ENCODE data around the gene CALHM5. TPM values are rescaled to one million over a fixed set of nuclear protein-coding genes. Genes with fewer than 3 reads are reported as not detected.

The CALHM5 gene
- polyA plus RNA-seq, 1 donor, result 0.91 TPM

DNA sequence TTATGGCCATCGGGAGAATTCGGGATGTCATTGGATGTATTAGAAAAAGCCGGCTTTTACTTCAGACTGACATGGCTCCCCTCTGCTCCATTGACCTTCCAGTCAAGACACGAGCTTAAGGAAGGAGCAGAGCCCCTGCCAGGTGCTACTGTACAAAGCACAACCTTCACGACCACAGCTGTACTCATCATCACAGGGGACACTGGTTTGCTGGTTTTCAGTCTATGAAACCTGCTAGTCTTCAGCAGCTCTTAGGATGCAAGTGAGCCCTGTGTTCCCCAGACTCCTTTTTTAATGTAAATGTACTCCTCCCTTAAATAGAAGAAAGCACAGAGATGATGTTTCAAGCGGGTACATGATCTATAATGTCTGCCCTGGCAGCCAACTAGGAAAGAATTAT is 35.9 kb downstream of the CALHM5 start:
- H3K27me3 ChIP-seq (ENCODE audit: control insufficient read depth, insufficient read depth, low read length), result peaks cover 3% of the 10 kb centered on the region
- DNase-seq, result no peak
- no peak overlapping the region for H3K4me3 ChIP-seq (ENCODE audit: low read length)
- H3K36me3 ChIP-seq (ENCODE audit: control insufficient read depth, insufficient read depth, low read length), result no peaks in the 10 kb centered on the region
- H3K9me3 ChIP-seq (ENCODE audit: control insufficient read depth, low read depth, low read length), result no peaks in the 10 kb centered on the region
- H3K27ac ChIP-seq (ENCODE audit: low read length), result no peak overlapping the region
- WGBS (ENCODE audit: insufficient coverage, low lambda C conversion rate), result no CpG with 5 or more reads among the region's 6 CpGs
- H3K4me1 ChIP-seq (ENCODE audit: control insufficient read depth, insufficient read depth, low read length), result no peaks in the 10 kb centered on the region

DNA sequence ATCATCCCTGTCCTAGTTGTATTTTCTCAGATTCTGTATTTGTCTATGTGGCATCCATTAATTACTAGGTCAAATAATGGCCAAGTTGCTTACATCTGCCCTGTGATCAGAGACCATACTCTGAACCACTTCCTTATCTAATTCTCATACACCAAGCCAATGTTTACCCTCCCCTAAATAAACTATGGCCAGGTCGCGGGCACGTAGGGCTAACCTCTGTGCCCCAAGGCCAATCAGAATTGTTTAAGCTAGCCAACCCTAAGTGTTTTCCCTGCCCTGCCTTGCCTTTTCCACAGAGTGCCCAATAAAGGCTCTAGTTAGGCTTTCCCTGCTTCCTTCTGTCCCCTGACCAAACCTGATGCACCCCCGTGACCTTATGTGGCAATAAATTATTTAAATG is 39.4 kb downstream of the CALHM5 start:
- H3K4me3 ChIP-seq (ENCODE audit: low read length), result no peak overlapping the region
- H3K36me3 ChIP-seq (ENCODE audit: control insufficient read depth, insufficient read depth, low read length), result no peaks in the 10 kb centered on the region
- H3K9me3 ChIP-seq (ENCODE audit: control insufficient read depth, low read depth, low read length), result no peaks in the 10 kb centered on the region
- no CpG with 5 or more reads among the region's 4 CpGs for WGBS (ENCODE audit: insufficient coverage, low lambda C conversion rate)
- DNase-seq, result no peak
- H3K4me1 ChIP-seq (ENCODE audit: control insufficient read depth, insufficient read depth, low read length), result no peaks in the 10 kb centered on the region
- peaks cover 3% of the 10 kb centered on the region for H3K27me3 ChIP-seq (ENCODE audit: control insufficient read depth, insufficient read depth, low read length)
- H3K27ac ChIP-seq (ENCODE audit: low read length), result no peak overlapping the region

GRCh38 chr6:116553451-116553850 is 42.0 kb downstream of the CALHM5 start, which contains the start of gene CALHM4:
Gene CALHM4, plus strand, starts transcription at chr6:116553751. Its CDS starts 43 bp downstream, at chr6:116553794.
- Histone ChIP-seq H3K4me3 (ENCODE audit: low read length) (no peak within 1 kb of the TSS), H3K9me3 (ENCODE audit: control insufficient read depth, low read depth, low read length) (no peaks in the 10 kb centered on the region), H3K27me3 (ENCODE audit: control insufficient read depth, insufficient read depth, low read length) (peaks cover 3% of the 10 kb centered on the region), H3K36me3 (ENCODE audit: control insufficient read depth, insufficient read depth, low read length) (no peaks in the 10 kb centered on the region), H3K27ac (ENCODE audit: low read length) (no peak within 1 kb of the TSS), H3K4me1 (ENCODE audit: control insufficient read depth, insufficient read depth, low read length) (no peaks in the 10 kb centered on the region)
- DNase-seq, result no peak

DNA sequence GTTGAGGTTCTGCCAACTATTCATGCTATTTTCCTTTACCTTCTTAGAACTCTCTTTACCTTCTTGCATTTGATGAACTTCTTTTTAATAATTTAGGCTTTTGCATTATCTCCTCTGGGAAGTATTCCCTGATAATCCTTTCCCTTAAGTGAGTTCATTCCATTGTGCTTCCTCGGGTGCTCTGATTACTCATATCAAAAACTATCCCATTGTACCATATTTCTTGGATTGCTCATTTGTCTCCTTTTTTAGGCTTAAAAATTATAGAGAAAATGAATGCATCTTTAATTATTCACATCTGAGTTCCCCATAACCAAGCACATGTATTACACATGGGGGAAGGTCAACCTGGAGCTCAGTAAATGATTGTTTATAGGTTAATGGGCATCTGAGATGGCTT is 44.6 kb downstream of the CALHM5 start:
- no peaks in the 10 kb centered on the region for H3K36me3 ChIP-seq (ENCODE audit: control insufficient read depth, insufficient read depth, low read length)
- H3K9me3 ChIP-seq (ENCODE audit: control insufficient read depth, low read depth, low read length), result no peaks in the 10 kb centered on the region
- no peaks in the 10 kb centered on the region for H3K4me1 ChIP-seq (ENCODE audit: control insufficient read depth, insufficient read depth, low read length)
- DNase-seq, result no peak
- no peak overlapping the region for H3K4me3 ChIP-seq (ENCODE audit: low read length)
- H3K27ac ChIP-seq (ENCODE audit: low read length), result no peak overlapping the region
- H3K27me3 ChIP-seq (ENCODE audit: control insufficient read depth, insufficient read depth, low read length), result no peaks in the 10 kb centered on the region
- 71% methylated on average over 1 of the region's 1 CpG for WGBS (ENCODE audit: insufficient coverage, low lambda C conversion rate)

- no peaks in the 10 kb centered on the region for H3K27me3 ChIP-seq (ENCODE audit: control insufficient read depth, insufficient read depth, low read length)
- no peaks in the 10 kb centered on the region for H3K9me3 ChIP-seq (ENCODE audit: control insufficient read depth, low read depth, low read length)
- no CpG with 5 or more reads among the region's 5 CpGs for WGBS (ENCODE audit: insufficient coverage, low lambda C conversion rate)
- H3K27ac ChIP-seq (ENCODE audit: low read length), result no peak overlapping the region
- DNase-seq, result no peak
- no peaks in the 10 kb centered on the region for H3K4me1 ChIP-seq (ENCODE audit: control insufficient read depth, insufficient read depth, low read length)
- no peaks in the 10 kb centered on the region for H3K36me3 ChIP-seq (ENCODE audit: control insufficient read depth, insufficient read depth, low read length)
- H3K4me3 ChIP-seq (ENCODE audit: low read length), result no peak overlapping the region
Observed at GRCh38 chr6:116556814-116557415, 45.5 kb downstream of the CALHM5 start.

DNA sequence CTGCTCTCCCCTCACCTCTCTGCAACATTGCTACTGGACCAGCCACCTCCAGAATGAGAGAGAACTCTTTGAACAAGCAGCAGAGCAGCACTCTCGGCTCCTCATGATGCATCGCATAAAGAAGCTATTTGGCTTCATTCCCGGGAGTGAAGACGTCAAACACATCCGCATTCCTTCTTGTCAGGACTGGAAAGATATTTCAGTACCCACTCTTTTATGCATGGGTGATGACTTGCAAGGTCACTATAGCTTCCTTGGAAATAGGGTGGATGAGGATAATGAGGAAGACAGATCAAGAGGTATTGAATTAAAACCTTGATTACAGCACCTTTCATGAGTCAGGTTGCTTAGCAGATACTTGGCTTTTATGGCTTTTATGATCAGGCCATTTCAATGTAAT is 46.5 kb downstream of the CALHM5 start:
- Histone ChIP-seq H3K4me1 (ENCODE audit: control insufficient read depth, insufficient read depth, low read length) (peaks cover under 1% of the 10 kb centered on the region), H3K27ac (ENCODE audit: low read length) (no peak overlapping the region), H3K36me3 (ENCODE audit: control insufficient read depth, insufficient read depth, low read length) (no peaks in the 10 kb centered on the region), H3K4me3 (ENCODE audit: low read length) (no peak overlapping the region), H3K27me3 (ENCODE audit: control insufficient read depth, insufficient read depth, low read length) (no peaks in the 10 kb centered on the region), H3K9me3 (ENCODE audit: control insufficient read depth, low read depth, low read length) (no peaks in the 10 kb centered on the region)
- peak; percentile 22 to 26 for DNase-seq
- no CpG with 5 or more reads among the region's 5 CpGs for WGBS (ENCODE audit: insufficient coverage, low lambda C conversion rate)

DNA sequence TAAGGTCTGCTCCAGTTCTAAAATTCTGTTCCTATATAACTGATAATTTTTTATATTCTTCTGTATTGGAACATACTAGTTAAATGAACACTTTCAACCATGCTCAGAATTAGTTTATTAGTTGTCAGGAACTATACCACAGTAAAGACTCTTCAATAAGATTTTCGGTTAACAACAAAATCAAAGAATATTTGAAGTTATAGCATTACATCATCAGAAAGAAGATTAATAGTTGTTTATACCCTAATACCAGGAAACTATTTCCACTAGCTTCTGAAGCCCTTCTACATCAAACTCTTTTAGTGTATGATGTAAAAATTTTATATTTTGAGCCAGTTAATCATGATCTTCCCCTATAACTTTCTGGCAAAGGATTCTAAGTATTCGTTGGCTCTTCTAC is 48.7 kb downstream of the CALHM5 start:
- Histone ChIP-seq H3K36me3 (ENCODE audit: control insufficient read depth, insufficient read depth, low read length) (no peaks in the 10 kb centered on the region), H3K4me1 (ENCODE audit: control insufficient read depth, insufficient read depth, low read length) (peaks cover 3% of the 10 kb centered on the region), H3K9me3 (ENCODE audit: control insufficient read depth, low read depth, low read length) (no peaks in the 10 kb centered on the region), H3K4me3 (ENCODE audit: low read length) (no peak overlapping the region), H3K27ac (ENCODE audit: low read length) (no peak overlapping the region), H3K27me3 (ENCODE audit: control insufficient read depth, insufficient read depth, low read length) (peaks cover under 1% of the 10 kb centered on the region)
- 67% methylated on average over 1 of the region's 2 CpGs for WGBS (ENCODE audit: insufficient coverage, low lambda C conversion rate)
- no peak for DNase-seq

- DNase-seq, result peak; percentile 60 to 66
- H3K36me3 ChIP-seq (ENCODE audit: control insufficient read depth, insufficient read depth, low read length), result no peaks in the 10 kb centered on the region
- peaks cover 3% of the 10 kb centered on the region for H3K4me1 ChIP-seq (ENCODE audit: control insufficient read depth, insufficient read depth, low read length)
- WGBS (ENCODE audit: insufficient coverage, low lambda C conversion rate), result no CpG with 5 or more reads among the region's 9 CpGs
- peaks cover 7% of the 10 kb centered on the region for H3K27me3 ChIP-seq (ENCODE audit: control insufficient read depth, insufficient read depth, low read length)
- H3K4me3 ChIP-seq (ENCODE audit: low read length), result peak overlapping the region; percentile 26
- H3K9me3 ChIP-seq (ENCODE audit: control insufficient read depth, low read depth, low read length), result no peaks in the 10 kb centered on the region
- peak overlapping the region; percentile 69 for H3K27ac ChIP-seq (ENCODE audit: low read length)
Observed at GRCh38 chr6:116561377-116562018, 50.1 kb downstream of the CALHM5 start.

DNA sequence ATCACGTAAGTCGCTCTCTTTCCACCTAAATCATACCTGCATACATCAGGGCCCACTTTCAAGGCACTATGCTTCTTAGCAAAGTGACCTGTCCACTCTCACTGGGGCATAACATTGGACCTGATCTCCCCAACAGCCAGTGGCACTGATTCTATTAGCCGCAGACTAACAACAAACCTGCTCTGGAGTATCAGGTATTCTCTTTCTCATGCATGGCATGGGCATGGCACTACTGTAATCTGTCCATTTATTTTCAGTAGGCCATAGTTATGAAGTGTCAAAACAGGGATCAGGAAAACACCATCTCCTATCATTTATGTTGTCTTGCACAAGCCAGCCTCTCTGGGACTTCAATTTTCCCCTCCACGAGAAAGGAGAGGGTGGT is 50.6 kb downstream of the CALHM5 start:
- H3K27ac ChIP-seq (ENCODE audit: low read length), result peak overlapping the region; percentile 69
- H3K4me1 ChIP-seq (ENCODE audit: control insufficient read depth, insufficient read depth, low read length), result peaks cover 3% of the 10 kb centered on the region
- H3K4me3 ChIP-seq (ENCODE audit: low read length), result no peak overlapping the region
- H3K9me3 ChIP-seq (ENCODE audit: control insufficient read depth, low read depth, low read length), result no peaks in the 10 kb centered on the region
- H3K36me3 ChIP-seq (ENCODE audit: control insufficient read depth, insufficient read depth, low read length), result no peaks in the 10 kb centered on the region
- WGBS (ENCODE audit: insufficient coverage, low lambda C conversion rate), result no CpG with 5 or more reads among the region's 4 CpGs
- no peak for DNase-seq
- peaks cover 7% of the 10 kb centered on the region for H3K27me3 ChIP-seq (ENCODE audit: control insufficient read depth, insufficient read depth, low read length)

DNA sequence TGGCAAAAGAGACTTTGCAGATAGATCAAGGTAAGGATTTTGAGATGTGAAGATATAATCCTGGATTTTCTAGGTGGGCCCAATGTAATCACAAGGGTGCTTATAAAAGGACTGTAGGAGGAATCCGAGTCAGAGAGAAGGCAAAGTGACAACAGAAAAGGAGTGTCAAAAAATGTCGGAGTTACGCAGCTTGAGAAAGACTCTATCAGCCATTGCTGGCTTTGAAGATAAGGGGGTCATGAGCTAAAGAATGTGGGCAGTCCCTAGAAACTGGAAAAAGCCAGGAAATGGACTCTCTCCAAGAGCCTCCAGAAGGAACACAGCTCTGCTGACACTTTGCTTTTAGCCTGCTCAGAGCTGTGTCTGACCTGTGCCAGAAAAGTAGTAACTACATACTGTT is 51.2 kb downstream of the CALHM5 start:
- WGBS (ENCODE audit: insufficient coverage, low lambda C conversion rate), result 24% methylated on average over 2 of the region's 3 CpGs
- no peaks in the 10 kb centered on the region for H3K9me3 ChIP-seq (ENCODE audit: control insufficient read depth, low read depth, low read length)
- peak overlapping the region; percentile 69 for H3K27ac ChIP-seq (ENCODE audit: low read length)
- H3K4me3 ChIP-seq (ENCODE audit: low read length), result no peak overlapping the region
- DNase-seq, result peak; percentile 45
- peaks cover 3% of the 10 kb centered on the region for H3K4me1 ChIP-seq (ENCODE audit: control insufficient read depth, insufficient read depth, low read length)
- no peaks in the 10 kb centered on the region for H3K36me3 ChIP-seq (ENCODE audit: control insufficient read depth, insufficient read depth, low read length)
- H3K27me3 ChIP-seq (ENCODE audit: control insufficient read depth, insufficient read depth, low read length), result peaks cover 7% of the 10 kb centered on the region

- Histone ChIP-seq H3K4me3 (ENCODE audit: low read length) (no peak overlapping the region), H3K4me1 (ENCODE audit: control insufficient read depth, insufficient read depth, low read length) (peaks cover 3% of the 10 kb centered on the region), H3K36me3 (ENCODE audit: control insufficient read depth, insufficient read depth, low read length) (no peaks in the 10 kb centered on the region), H3K27ac (ENCODE audit: low read length) (no peak overlapping the region), H3K27me3 (ENCODE audit: control insufficient read depth, insufficient read depth, low read length) (peaks cover 7% of the 10 kb centered on the region), H3K9me3 (ENCODE audit: control insufficient read depth, low read depth, low read length) (no peaks in the 10 kb centered on the region)
- no peak for DNase-seq
- no CpG with 5 or more reads among the region's 9 CpGs for WGBS (ENCODE audit: insufficient coverage, low lambda C conversion rate)
Observed at GRCh38 chr6:116563830-116564229, 52.4 kb downstream of the CALHM5 start.
